Choroid plexus epithelial cell (primary cell): ENCODE data around the gene SHISA8.
"Not testable (repeated sequence)": the region's sequence is repeated elsewhere in the genome, so short reads cannot be mapped to it uniquely, and the experiment has no call there.

Experiments used
- DNase-seq: peaks from one replicate; pipeline ENCODE4 v3.0.0-alpha.2; 2010; ENCODE audit warnings: low read depth
- H3K4me3 ChIP-seq: 2 replicates; pipeline ENCODE4 v1.5.1; 2011; ENCODE audit warnings: low read depth, mild to moderate bottlenecking, control low read depth, low read length, moderate library complexity
- CTCF ChIP-seq: conservative IDR thresholded peaks from 2 replicates; pipeline ENCODE4 v1.5.1; 2011; ENCODE audit warnings: low read depth, mild to moderate bottlenecking, control low read depth, inconsistent platforms, low read length, moderate library complexity

The SHISA8 gene

GRCh38 chr22:41880653-41881052 lies 34.2 kb downstream of the SHISA8 start:
- no peak for TF ChIP-seq CTCF
- DNase-seq, result no peak

GRCh38 chr22:41876675-41877074 lies 38.2 kb downstream of the SHISA8 start:
- DNase-seq, result no peak
- no peak overlapping the region for H3K4me3 ChIP-seq
- no peak for TF ChIP-seq CTCF

More at GRCh38 chr22:41880653-41881052, 34.2 kb downstream of the SHISA8 start:
- H3K4me3 ChIP-seq, result no peak overlapping the region

- TF ChIP-seq CTCF, result no peak
Measured at GRCh38 chr22:41876275-41876674, 38.6 kb downstream of the SHISA8 start.

GRCh38 chr22:41875531-41876270 lies 39.2 kb downstream of the SHISA8 start:
- no peak overlapping the region for H3K4me3 ChIP-seq
- no peak for TF ChIP-seq CTCF
- DNase-seq, result no peak

More at GRCh38 chr22:41876275-41876674, 38.6 kb downstream of the SHISA8 start:
- no peak overlapping the region for H3K4me3 ChIP-seq
- no peak for DNase-seq

GRCh38 chr22:41874090-41874489 lies 40.8 kb downstream of the SHISA8 start:
- TF ChIP-seq CTCF, result no peak

GRCh38 chr22:41873391-41873790 lies 41.5 kb downstream of the SHISA8 start:
- no peak overlapping the region for H3K4me3 ChIP-seq
- DNase-seq, result no peak
- no peak for TF ChIP-seq CTCF

More at GRCh38 chr22:41874090-41874489, 40.8 kb downstream of the SHISA8 start:
- H3K4me3 ChIP-seq, result no peak overlapping the region
- no peak for DNase-seq

GRCh38 chr22:41870786-41871185 lies 44.1 kb downstream of the SHISA8 start:
- no peak for DNase-seq
- no peak for TF ChIP-seq CTCF
- H3K4me3 ChIP-seq, result no peak overlapping the region

GRCh38 chr22:41870081-41870480 lies 44.8 kb downstream of the SHISA8 start:
- not testable (repeated sequence) for H3K4me3 ChIP-seq

More at GRCh38 chr22:41870081-41870480, 44.8 kb downstream of the SHISA8 start:
- not testable (repeated sequence) for DNase-seq
